ENCODE results near the gene FLYWCH2. TPM values are rescaled to one million over a fixed set of nuclear protein-coding genes. Genes with fewer than 3 reads are reported as not detected.

The FLYWCH2 gene, protein sequence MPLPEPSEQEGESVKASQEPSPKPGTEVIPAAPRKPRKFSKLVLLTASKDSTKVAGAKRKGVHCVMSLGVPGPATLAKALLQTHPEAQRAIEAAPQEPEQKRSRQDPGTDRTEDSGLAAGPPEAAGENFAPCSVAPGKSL
- total RNA-seq (2021; fragmentation: NEBNext Ultra II Directional; extraction: Animal tissue kit (Norgen Biotek cat#: 25700)) (16.4 and 20.2 TPM in 2 replicates), polyA plus RNA-seq (2011; rRNA removed) (30.7 and 43.8 TPM in 2 replicates), polyA minus RNA-seq (2011; rRNA and poly(A)+ RNA removed) (4.6 and 5.4 TPM in 2 replicates)
- 44.9 TPM for polyA plus RNA-seq (2011; cell fraction: cytosol; rRNA removed)
- 27.4 TPM for polyA plus RNA-seq (2011; cell fraction: nucleus; rRNA removed)
- 17.1 to 25.9 TPM (median 22.0 TPM) in 4 replicates for polyA plus RNA-seq (2012, experiment 1 of 2)
- polyA plus RNA-seq (2012, experiment 2 of 2): 24.5 TPM
- polyA plus RNA-seq (2013, experiment 1 of 2): 16.8 TPM
- polyA plus RNA-seq (2013, experiment 2 of 2): 16.0 TPM
- 14.3 TPM for polyA minus RNA-seq (2011; cell fraction: cytosol; rRNA and poly(A)+ RNA removed)
- polyA minus RNA-seq (2011; cell fraction: nucleus; rRNA and poly(A)+ RNA removed): 14.3 TPM
- long read RNA-seq, experiment 1, transcript FLYWCH2-202 (4 exons, 1,036 nt): major isoform, 6 of 11 reads
- long read RNA-seq, experiment 1, partial matches to known transcripts: 4 of 11 reads
- long read RNA-seq, experiment 1, other reads (novel, unspliced or antisense): 0 of 11 reads
- long read RNA-seq, experiment 2, partial matches to known transcripts: 0 of 1 reads
- long read RNA-seq, experiment 2, other reads (novel, unspliced or antisense): 1 of 1 reads

DNA sequence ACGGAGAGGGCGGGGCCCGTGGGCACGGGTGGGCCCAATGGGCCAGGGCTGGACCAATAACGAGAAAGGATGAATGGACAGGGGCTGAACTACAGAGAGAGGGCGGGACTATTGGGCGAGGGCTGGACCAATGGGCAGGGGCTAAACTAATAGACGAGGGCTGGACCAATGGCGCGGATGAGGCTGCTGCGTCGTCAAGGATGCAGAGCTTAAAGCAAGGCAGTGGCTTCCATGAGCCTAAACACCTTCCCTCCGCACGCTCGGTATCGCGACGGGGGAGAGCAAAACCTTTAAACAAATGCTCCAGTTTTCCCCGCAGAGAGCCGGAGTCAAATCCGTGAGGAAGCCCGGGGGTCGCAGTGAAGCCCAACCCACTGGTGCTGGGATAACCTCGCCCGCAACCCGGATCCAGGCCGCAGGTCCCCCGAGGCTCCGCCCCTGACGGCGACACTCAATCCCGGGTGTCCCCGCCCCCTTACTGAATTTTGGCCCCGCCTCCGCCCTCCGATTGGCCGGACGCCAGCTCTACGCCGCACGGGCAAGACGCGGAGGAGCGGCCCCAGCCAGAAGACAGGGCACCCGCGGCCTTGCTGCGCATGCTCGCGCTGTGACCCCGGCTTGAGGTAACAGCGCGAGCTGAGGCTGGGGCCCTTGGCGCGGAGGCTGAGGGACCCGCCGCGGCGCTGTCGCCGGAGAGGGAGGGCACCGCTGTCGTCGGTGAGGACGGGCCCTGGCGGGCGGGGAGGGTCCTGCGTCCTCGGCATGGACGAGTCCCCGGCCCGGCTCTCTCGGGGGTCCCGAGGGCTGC is at the start of gene FLYWCH2:
TSS of gene FLYWCH2 (plus strand) at position 566 of the 808 bp plus-strand sequence. CDS start 13,235 bp downstream, outside the sequence.
- Histone ChIP-seq H3K36me3 (ENCODE audit: control insufficient read depth in 2 of 4, insufficient read depth in 4 of 4, low read length in 3 of 4) (no peaks in the 10 kb centered on the region), H2BK20ac (ENCODE audit: low read length) (no peak within 1 kb of the TSS), H3K27me3 (replicated peaks in 1 of 4; ENCODE audit: control insufficient read depth in 3 of 4, extremely low read depth in 1 of 4, insufficient read depth in 3 of 4, low read length in 3 of 4) (no peaks in the 10 kb centered on the region; a peak in 1 of 7 replicates), H3K4me3 (ENCODE audit: extremely low read depth in 1 of 4, insufficient read depth in 2 of 4, low read depth in 3 of 4, low read length in 4 of 4) (peak within 1 kb of the TSS; percentile 81 to 89 (median 84)), H3K14ac (ENCODE audit: insufficient read length) (no peak within 1 kb of the TSS), H2BK5ac (ENCODE audit: low read depth, low read length) (peak within 1 kb of the TSS; percentile 60), H3K9me3 (ENCODE audit: insufficient read depth in 2 of 2, low read depth in 1 of 2, low read length in 1 of 2) (no peaks in the 10 kb centered on the region), H3K9ac (replicated peaks in 1 of 4; ENCODE audit: extremely low read depth in 1 of 4, low read depth in 3 of 4, low read length in 3 of 4) (peak within 1 kb of the TSS; percentile 60 to 67 (median 64)), H3K23me2 (ENCODE audit: low read depth, low read length) (peaks cover 13% of the 10 kb centered on the region), H3K4me2 (ENCODE audit: insufficient read depth in 1 of 2, low read depth in 2 of 2, low read length in 2 of 2) (peak within 1 kb of the TSS; percentile 83 to 90), H3K79me1 (ENCODE audit: low read depth, low read length) (no peaks in the 10 kb centered on the region), H4K91ac (replicated peaks; ENCODE audit: insufficient read length, low read length) (no peak within 1 kb of the TSS), H4K20me1 (replicated peaks in 1 of 2; ENCODE audit: control insufficient read depth in 1 of 2, insufficient read depth in 2 of 2, low read length in 2 of 2) (no peaks in the 10 kb centered on the region), H2AK5ac (ENCODE audit: low read depth, low read length) (no peak within 1 kb of the TSS), H4K5ac (ENCODE audit: insufficient read length, low read depth, low read length) (peak within 1 kb of the TSS; percentile 81), H3K79me2 (ENCODE audit: control insufficient read depth in 1 of 2, insufficient read depth in 2 of 2, low read length in 2 of 2) (no peaks in the 10 kb centered on the region), H3K4ac (replicated peaks; ENCODE audit: insufficient read length, low read depth, low read length) (no peak within 1 kb of the TSS), H2AFZ (ENCODE audit: low read length) (peak within 1 kb of the TSS; percentile 98; the same call in 1 of the 2 replicates), H2BK15ac (ENCODE audit: low read length) (no peak within 1 kb of the TSS), H3K4me1 (replicated peaks in 1 of 4; ENCODE audit: control insufficient read depth in 3 of 4, insufficient read depth in 4 of 4, low read length in 3 of 4) (peaks cover 0 to 1% (median 0%) of the 10 kb centered on the region in 4 experiments; a peak in 3 of 7 replicates), H3K23ac (ENCODE audit: insufficient read length) (no peak within 1 kb of the TSS), H3K27ac (ENCODE audit: low read depth, low read length) (peak within 1 kb of the TSS; percentile 72; the same call in 1 of the 2 replicates), H4K8ac (ENCODE audit: extremely low read depth, insufficient read depth, low read length) (peak within 1 kb of the TSS; percentile 82), H2BK12ac (ENCODE audit: low read depth, low read length) (no peak within 1 kb of the TSS), H3K18ac (ENCODE audit: extremely low read depth, low read length) (no peak within 1 kb of the TSS; the same call in 1 of the 2 replicates), H3K56ac (replicated peaks; ENCODE audit: insufficient read length, low read depth, low read length) (no peak within 1 kb of the TSS), H2BK120ac (replicated peaks; ENCODE audit: low read depth, low read length) (no peak within 1 kb of the TSS)
- DNase-seq (ENCODE audit: low read depth in 1 of 2, low spot score in 2 of 2): peak; percentile 93 to 100
- peak; percentile 73 for FAIRE-seq
- CTCF ChIA-PET (ENCODE audit: partially characterized antibody): interaction anchor here (0.6 to 3.1 kb wide), 13 partner anchors 8 to 61 kb away, joined by 3 to 10 read pairs (median 4); partner anchors contain the start of gene FLYWCH1
- POLR2A ChIA-PET (ENCODE audit: partially characterized antibody): interaction anchor here (0.5 to 3.1 kb wide), 13 partner anchors 8 to 127 kb away, joined by 3 to 11 read pairs (median 5); partner anchors contain the start of gene PRSS22
- 1% methylated on average over 49 of the region's 73 CpGs; no CpG with 5 or more reads in 1 of the 2 experiments for WGBS, 2 experiments (ENCODE audit: extremely low coverage in 1 of 2, insufficient coverage in 1 of 2, insufficient read length in 1 of 2, insufficient replicate concordance in 2 of 2, low coverage in 1 of 2, low lambda C conversion rate in 2 of 2, missing lambda C conversion rate in 1 of 2)
- no peak for TF ChIP-seq KDM1A (IDR thresholded peaks at IDR 0.05; ENCODE audit: borderline replicate concordance, low read length)
- TF ChIP-seq JUN (IDR thresholded peaks at IDR 0.05; ENCODE audit: low read depth, low read length): no peak
- no peak for TF ChIP-seq RAD21 (IDR thresholded peaks at IDR 0.05 in 1 of 2, conservative IDR thresholded peaks at IDR 0.05 in 1 of 2; ENCODE audit: low read depth in 2 of 2, low read length in 2 of 2)
- peak; percentile 50; the same call in 1 of the 2 replicates for TF ChIP-seq SP2 (IDR thresholded peaks at IDR 0.05; ENCODE audit: low read length)
- TF ChIP-seq SP1 (IDR thresholded peaks at IDR 0.05; ENCODE audit: low read depth, low read length): peak; percentile 94
- TF ChIP-seq POLR2A (IDR thresholded peaks at IDR 0.05; ENCODE audit: control extremely low read depth in 1 of 2, low read depth in 2 of 2, low read length in 2 of 2): 0 out of 3 replicates have a peak, but pooled peaks of 1 of the 2 experiments have one; percentile 39
- TF ChIP-seq PHF8 (conservative IDR thresholded peaks at IDR 0.05; ENCODE audit: low read depth, low read length): peak; percentile 75
- TF ChIP-seq TBP (IDR thresholded peaks at IDR 0.05; ENCODE audit: low read depth, low read length): peak; percentile 55; the same call in 1 of the 2 replicates
